Thyroid gland (tissue), 4 donors: ENCODE results near the gene TXNDC9.

Source experiments
- CTCF ChIP-seq, 6 experiments: fragments of 200-600 bp in 3 of 6; fragments of 450-650 bp in 3 of 6; sonication (generic) in 3 of 6; IDR thresholded peaks; one replicate each; pipeline ENCODE4 v1.5.1; 2016 to 2019; ENCODE audit warnings: antibody characterized with exemption in 6 of 6, mild to moderate bottlenecking in 2 of 6, inconsistent platforms in 1 of 6, moderate library complexity in 1 of 6
- POLR2A ChIP-seq, 2 donors: fragments of 450-650 bp; IDR thresholded peaks; one replicate each; pipeline ENCODE4 v1.6.1; 2017; ENCODE audit warnings: antibody characterized with exemption in 2 of 2, mild to moderate bottlenecking in 2 of 2, moderate library complexity in 1 of 2

GRCh38 chr2:99376254-99376864 lies 40.2 kb upstream of the TXNDC9 start:
- TF ChIP-seq POLR2A (IDR thresholded peaks at IDR 0.05) (no peak), CTCF (IDR thresholded peaks at IDR 0.05) (no peak)
